ENCODE measurements around the gene HOXD9. TPM values are rescaled to one million over a fixed set of nuclear protein-coding genes. Genes with fewer than 3 reads are reported as not detected.

The HOXD9 gene
- total and polyA plus RNA-seq, 2 of the 8 experiments (the other 6 are each of a cell fraction or from before 2014, with no cell fraction given): not detected

DNA sequence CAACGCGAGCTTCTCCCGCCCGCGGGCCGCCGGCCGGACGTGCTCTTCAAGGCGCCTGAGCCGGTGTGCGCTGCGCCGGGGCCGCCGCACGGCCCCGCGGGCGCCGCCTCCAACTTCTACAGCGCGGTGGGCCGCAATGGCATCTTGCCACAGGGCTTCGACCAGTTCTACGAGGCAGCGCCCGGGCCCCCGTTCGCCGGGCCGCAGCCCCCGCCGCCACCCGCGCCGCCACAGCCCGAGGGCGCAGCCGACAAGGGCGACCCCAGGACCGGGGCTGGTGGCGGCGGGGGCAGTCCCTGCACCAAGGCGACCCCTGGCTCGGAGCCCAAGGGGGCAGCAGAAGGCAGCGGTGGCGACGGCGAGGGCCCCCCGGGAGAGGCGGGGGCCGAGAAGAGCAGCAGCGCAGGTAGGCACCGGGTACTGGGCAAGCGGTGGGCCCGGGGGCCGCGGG is 14.8 kb upstream of the HOXD9 start:
- ChIA-PET CTCF (ENCODE audit: partially characterized antibody) (interaction anchor here (0.6 to 1.2 kb wide), 2 partner anchors 12 to 32 kb away, joined by 3 read pairs; no protein-coding TSS in a partner anchor), POLR2A (ENCODE audit: partially characterized antibody) (no interaction called here)
- Histone ChIP-seq H3K23me2 (ENCODE audit: low read depth, low read length) (0 out of 2 replicates have a peak, but pooled peaks cover 2% of the 10 kb centered on the region), H3K9me3 (ENCODE audit: insufficient read depth in 2 of 2, low read depth in 1 of 2, low read length in 1 of 2) (no peaks in the 10 kb centered on the region), H4K8ac (ENCODE audit: extremely low read depth, insufficient read depth, low read length) (no peak overlapping the region), H2AFZ (ENCODE audit: low read length) (no peak overlapping the region), H3K79me2 (ENCODE audit: control insufficient read depth in 1 of 2, insufficient read depth in 2 of 2, low read length in 2 of 2) (no peaks in the 10 kb centered on the region), H2BK20ac (ENCODE audit: low read length) (no peak overlapping the region), H3K4me2 (ENCODE audit: insufficient read depth in 1 of 2, low read depth in 2 of 2, low read length in 2 of 2) (peak overlapping the region in 1 of 2 experiments; percentile 18; a peak in 1 of 4 replicates), H3K56ac (replicated peaks; ENCODE audit: insufficient read length, low read depth, low read length) (no peak overlapping the region), H4K5ac (ENCODE audit: insufficient read length, low read depth, low read length) (no peak overlapping the region), H3K4me1 (replicated peaks in 1 of 4; ENCODE audit: control insufficient read depth in 3 of 4, insufficient read depth in 4 of 4, low read length in 3 of 4) (peaks cover 0 to 21% (median 10%) of the 10 kb centered on the region in 4 experiments; a peak in 5 of 7 replicates), H4K91ac (replicated peaks; ENCODE audit: insufficient read length, low read length) (no peak overlapping the region), H2BK120ac (replicated peaks; ENCODE audit: low read depth, low read length) (no peak overlapping the region), H3K4ac (replicated peaks; ENCODE audit: insufficient read length, low read depth, low read length) (no peak overlapping the region), H3K23ac (ENCODE audit: insufficient read length) (no peak overlapping the region), H3K36me3 (ENCODE audit: control insufficient read depth in 2 of 4, insufficient read depth in 4 of 4, low read length in 3 of 4) (peaks cover 0 to 8% (median 0%) of the 10 kb centered on the region in 4 experiments; a peak in 1 of 8 replicates), H3K14ac (ENCODE audit: insufficient read length) (no peak overlapping the region), H3K79me1 (ENCODE audit: low read depth, low read length) (no peaks in the 10 kb centered on the region), H3K18ac (ENCODE audit: extremely low read depth, low read length) (no peak overlapping the region; the same call in 1 of the 2 replicates), H4K20me1 (replicated peaks in 1 of 2; ENCODE audit: control insufficient read depth in 1 of 2, insufficient read depth in 2 of 2, low read length in 2 of 2) (peaks cover 16 to 38% of the 10 kb centered on the region in 2 experiments), H2AK5ac (ENCODE audit: low read depth, low read length) (no peak overlapping the region), H3K9ac (replicated peaks in 1 of 4; ENCODE audit: extremely low read depth in 1 of 4, low read depth in 3 of 4, low read length in 3 of 4) (no peak overlapping the region), H3K27ac (ENCODE audit: low read depth, low read length) (no peak overlapping the region), H2BK15ac (ENCODE audit: low read length) (no peak overlapping the region), H3K4me3 (ENCODE audit: extremely low read depth in 1 of 4, insufficient read depth in 2 of 4, low read depth in 3 of 4, low read length in 4 of 4) (no peak overlapping the region), H2BK5ac (ENCODE audit: low read depth, low read length) (no peak overlapping the region), H3K27me3 (replicated peaks in 1 of 4; ENCODE audit: control insufficient read depth in 3 of 4, extremely low read depth in 1 of 4, insufficient read depth in 3 of 4, low read length in 3 of 4) (peaks cover 98 to 99% (median 99%) of the 10 kb centered on the region in 4 experiments), H2BK12ac (ENCODE audit: low read depth, low read length) (no peak overlapping the region)
- 7% methylated on average over 11 of the region's 59 CpGs; no CpG with 5 or more reads in 1 of the 2 experiments for WGBS, 2 experiments (ENCODE audit: extremely low coverage in 1 of 2, insufficient coverage in 1 of 2, insufficient read length in 1 of 2, insufficient replicate concordance in 2 of 2, low coverage in 1 of 2, low lambda C conversion rate in 2 of 2, missing lambda C conversion rate in 1 of 2)
- no peak for FAIRE-seq
- DNase-seq (ENCODE audit: low read depth in 1 of 2, low spot score in 2 of 2): peak in 1 of 2 experiments; percentile 56
